Ovary (tissue), 3 donors: ENCODE data around the gene CHMP4A.

Experiments used
- EP300 ChIP-seq: sonication (generic); formaldehyde crosslinking; IDR thresholded peaks from one replicate; pipeline ENCODE4 v1.6.1; 2017; ENCODE audit warnings: antibody characterized with exemption
- POLR2A ChIP-seq: fragments of 450-650 bp; IDR thresholded peaks from one replicate; pipeline ENCODE4 v1.6.1; 2017; ENCODE audit warnings: antibody characterized with exemption, mild to moderate bottlenecking, moderate library complexity
- TF ChIP-seq, protein P1 (sequence below), 3 donors: fragments of 450-650 bp in 2 of 3; fragments of 200-600 bp in 1 of 3; IDR thresholded peaks; one replicate each; pipeline versions ENCODE4 v1.5.1 to v1.8.0; 2016 to 2022; ENCODE audit warnings: antibody characterized with exemption in 3 of 3, mild to moderate bottlenecking in 1 of 3
- donor health status: DM: no; HTN: no; CAD: no.

DNA sequence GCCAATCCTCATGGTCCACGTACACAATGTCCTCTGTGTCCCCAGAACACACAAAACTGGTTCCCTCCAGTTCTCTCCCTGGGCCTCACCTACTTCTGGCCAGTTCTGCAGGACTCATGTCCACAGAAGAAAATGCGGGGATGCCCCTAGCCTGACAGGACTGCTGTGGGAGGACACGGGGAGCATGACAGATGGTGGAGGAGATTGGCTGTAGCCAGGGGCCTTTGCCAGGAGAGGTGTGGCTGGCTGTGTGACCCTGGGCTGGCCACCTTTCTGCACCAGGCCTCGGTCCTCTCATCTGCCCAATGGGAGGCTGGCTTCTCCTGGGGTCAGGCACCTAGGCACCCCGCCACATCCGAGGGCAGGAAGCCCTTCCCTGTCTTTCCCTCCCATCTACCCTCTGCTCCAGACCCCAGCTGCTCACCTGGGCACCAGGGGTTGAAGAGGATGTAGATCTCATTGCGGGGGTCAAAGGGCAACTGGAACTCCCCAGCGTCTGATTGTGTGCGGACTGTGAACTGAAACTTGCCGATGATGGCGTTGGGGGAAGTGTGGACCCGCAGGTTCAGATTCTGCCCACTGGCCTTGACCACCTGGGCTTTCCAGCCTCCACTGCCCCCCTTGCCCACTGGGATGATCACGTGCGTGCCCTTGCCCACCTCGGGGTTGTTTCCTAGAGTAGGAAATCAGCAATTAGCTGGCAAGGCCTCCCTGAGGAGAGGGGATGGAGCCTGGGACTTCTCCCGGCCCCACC lies 46.9 kb upstream of the CHMP4A start:
- TF ChIP-seq, protein P1, sequence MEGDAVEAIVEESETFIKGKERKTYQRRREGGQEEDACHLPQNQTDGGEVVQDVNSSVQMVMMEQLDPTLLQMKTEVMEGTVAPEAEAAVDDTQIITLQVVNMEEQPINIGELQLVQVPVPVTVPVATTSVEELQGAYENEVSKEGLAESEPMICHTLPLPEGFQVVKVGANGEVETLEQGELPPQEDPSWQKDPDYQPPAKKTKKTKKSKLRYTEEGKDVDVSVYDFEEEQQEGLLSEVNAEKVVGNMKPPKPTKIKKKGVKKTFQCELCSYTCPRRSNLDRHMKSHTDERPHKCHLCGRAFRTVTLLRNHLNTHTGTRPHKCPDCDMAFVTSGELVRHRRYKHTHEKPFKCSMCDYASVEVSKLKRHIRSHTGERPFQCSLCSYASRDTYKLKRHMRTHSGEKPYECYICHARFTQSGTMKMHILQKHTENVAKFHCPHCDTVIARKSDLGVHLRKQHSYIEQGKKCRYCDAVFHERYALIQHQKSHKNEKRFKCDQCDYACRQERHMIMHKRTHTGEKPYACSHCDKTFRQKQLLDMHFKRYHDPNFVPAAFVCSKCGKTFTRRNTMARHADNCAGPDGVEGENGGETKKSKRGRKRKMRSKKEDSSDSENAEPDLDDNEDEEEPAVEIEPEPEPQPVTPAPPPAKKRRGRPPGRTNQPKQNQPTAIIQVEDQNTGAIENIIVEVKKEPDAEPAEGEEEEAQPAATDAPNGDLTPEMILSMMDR (IDR thresholded peaks at IDR 0.05) = no peak
- no peak for TF ChIP-seq POLR2A
- no peak for TF ChIP-seq EP300
